Tibial nerve (tissue), 4 donors: ENCODE results near the gene FAM76B.

Source experiments
- EP300 ChIP-seq, 2 donors: sonication (generic); formaldehyde crosslinking; IDR thresholded peaks; one replicate each; pipeline ENCODE4 v1.6.1; 2017; ENCODE audit warnings: antibody characterized with exemption in 2 of 2, mild to moderate bottlenecking in 1 of 2
- TF ChIP-seq, protein P1 (sequence below), 5 experiments: fragments of 200-600 bp in 3 of 5; fragments of 450-650 bp in 2 of 5; sonication (generic) in 3 of 5; IDR thresholded peaks; one replicate each; pipeline ENCODE4 v1.5.1; 2016 to 2019; ENCODE audit warnings: antibody characterized with exemption in 5 of 5, mild to moderate bottlenecking in 3 of 5, moderate library complexity in 2 of 5

DNA sequence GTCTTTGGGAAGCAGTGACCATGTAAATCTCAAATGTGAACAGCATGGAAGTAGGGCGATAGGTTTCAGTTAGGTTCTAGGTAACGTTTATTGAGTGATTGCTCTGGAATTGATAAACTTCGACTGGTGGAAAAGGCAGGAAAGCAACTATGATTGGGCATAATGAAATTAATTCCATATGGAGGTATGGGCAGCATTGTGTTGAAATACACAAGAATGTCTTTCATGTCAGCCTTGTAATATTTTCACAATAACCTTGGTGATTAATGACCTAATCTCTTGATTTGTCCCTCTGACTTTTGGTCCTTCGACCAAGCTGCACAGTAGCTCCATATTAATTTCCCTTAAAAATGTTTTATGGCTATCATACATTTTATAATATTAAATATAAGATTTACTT, 3.5 kb upstream of the FAM76B start:
- TF ChIP-seq, protein P1, sequence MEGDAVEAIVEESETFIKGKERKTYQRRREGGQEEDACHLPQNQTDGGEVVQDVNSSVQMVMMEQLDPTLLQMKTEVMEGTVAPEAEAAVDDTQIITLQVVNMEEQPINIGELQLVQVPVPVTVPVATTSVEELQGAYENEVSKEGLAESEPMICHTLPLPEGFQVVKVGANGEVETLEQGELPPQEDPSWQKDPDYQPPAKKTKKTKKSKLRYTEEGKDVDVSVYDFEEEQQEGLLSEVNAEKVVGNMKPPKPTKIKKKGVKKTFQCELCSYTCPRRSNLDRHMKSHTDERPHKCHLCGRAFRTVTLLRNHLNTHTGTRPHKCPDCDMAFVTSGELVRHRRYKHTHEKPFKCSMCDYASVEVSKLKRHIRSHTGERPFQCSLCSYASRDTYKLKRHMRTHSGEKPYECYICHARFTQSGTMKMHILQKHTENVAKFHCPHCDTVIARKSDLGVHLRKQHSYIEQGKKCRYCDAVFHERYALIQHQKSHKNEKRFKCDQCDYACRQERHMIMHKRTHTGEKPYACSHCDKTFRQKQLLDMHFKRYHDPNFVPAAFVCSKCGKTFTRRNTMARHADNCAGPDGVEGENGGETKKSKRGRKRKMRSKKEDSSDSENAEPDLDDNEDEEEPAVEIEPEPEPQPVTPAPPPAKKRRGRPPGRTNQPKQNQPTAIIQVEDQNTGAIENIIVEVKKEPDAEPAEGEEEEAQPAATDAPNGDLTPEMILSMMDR (IDR thresholded peaks at IDR 0.05) = no peak
- TF ChIP-seq EP300 (IDR thresholded peaks at IDR 0.05) = no peak
